Pancreas (tissue), 10 donors: Measurements from ENCODE around the gene STAT5B. TPM values are rescaled to one million over a fixed set of nuclear protein-coding genes. Genes with fewer than 3 reads are reported as not detected.

Source experiments
- ATAC-seq, 4 donors: fragments of 200-7000 bp; cut with Tn5 transposase; one replicate each; pipeline versions ENCODE4 v1.8.0 to v1.9.1; 2020; ENCODE audit warnings: mild to moderate bottlenecking in 4 of 4, moderate library complexity in 4 of 4
- DNase-seq, 6 donors: peaks; one replicate each; pipeline ENCODE4 v3.0.0-alpha.2; 2020
- FAIRE-seq: peaks from 2 replicates; lab custom pipeline; 2012; peaks lifted over from hg19 to GRCh38; lab: Jason Lieb, UNC
- H3K27ac ChIP-seq, 4 donors: fragments of 200-600 bp; sonication (generic); 1 replicate in 3 of 4; 2 replicates in 1 of 4; pipeline versions ENCODE4 v1.5.0 to v1.8.0; 2020
- H3K27me3 ChIP-seq, 4 donors: fragments of 200-600 bp; one replicate each; pipeline ENCODE4 v1.8.0; 2021
- H3K36me3 ChIP-seq, 3 donors: fragments of 200-600 bp; sonication (generic) in 1 of 3; one replicate each; pipeline versions ENCODE4 v1.5.0 to v1.8.0; 2020 to 2021
- H3K4me1 ChIP-seq, 3 donors: fragments of 200-600 bp; one replicate each; pipeline ENCODE4 v1.8.0; 2021
- H3K4me3 ChIP-seq, 4 donors: fragments of 200-600 bp; sonication (generic) in 2 of 4; one replicate each; pipeline versions ENCODE4 v1.5.0 to v1.8.0; 2020 to 2021
- H3K9me3 ChIP-seq, 4 donors: fragments of 200-600 bp; one replicate each; pipeline ENCODE4 v1.8.0; 2021
- WGBS, 2 donors: extraction: QIAGEN DNeasy Blood & Tissue Kit; methylation state at CpG; one replicate each; pipeline ENCODE4 v1.1.7; 2013; 5-methylcytosine and 5-hydroxymethylcytosine counted together
- intact Hi-C, 3 donors: fragments of 100-400 bp; cut with DNase I; formaldehyde crosslinking; loops; one replicate each; pipeline versions ENCODE4 v1.11.1 to v1.14.2; 2022
- polyA plus RNA-seq, 2 donors: library from polyadenylated mRNA; stranded (reverse); fragments of 200-250 nt; gene quantifications; one replicate each; pipeline ENCODE4 v1.2.3, GENCODE V29; 2013
- total RNA-seq, 6 donors: library from RNA; stranded (reverse); fragmentation: NEBNext Ultra II Directional in 4 of 6; extraction: Animal tissue kit (Norgen Biotek cat#: 25700) in 4 of 6; gene quantifications; one replicate each; pipeline versions ENCODE4 v1.2.1 to v1.2.4, GENCODE V29; 2021 to 2023
- TF ChIP-seq, protein P1 (sequence below), 4 donors: fragments of 200-600 bp; sonication (generic) in 3 of 4; IDR thresholded peaks; one replicate each; pipeline versions ENCODE4 v1.5.0 to v1.8.0; 2021; ENCODE audit warnings: antibody characterized with exemption in 4 of 4
- donor health status: healthy with polysubstance abuse.
- donor health status: DM: no; HTN: no; CAD: no; lungs with moderate emphysema.
- donor health status: DM: no; HTN: no; CAD: no.
- donor health status: control.
- donor health status: control.
- donor health status: Bipolar disorder and iron deficiency.
- donor health status: DM: yes; HTN: yes; CAD: no.
- donor health status: DM: no; HTN: no; CAD: no.
- donor health status: DM: no; HTN: no; CAD: no.
- donor health status: DM: yes; HTN: yes; CAD: no.

STAT5B gene
- total and polyA plus RNA-seq, 8 donors, result 17.9 to 27.5 (median 24.1) TPM

DNA sequence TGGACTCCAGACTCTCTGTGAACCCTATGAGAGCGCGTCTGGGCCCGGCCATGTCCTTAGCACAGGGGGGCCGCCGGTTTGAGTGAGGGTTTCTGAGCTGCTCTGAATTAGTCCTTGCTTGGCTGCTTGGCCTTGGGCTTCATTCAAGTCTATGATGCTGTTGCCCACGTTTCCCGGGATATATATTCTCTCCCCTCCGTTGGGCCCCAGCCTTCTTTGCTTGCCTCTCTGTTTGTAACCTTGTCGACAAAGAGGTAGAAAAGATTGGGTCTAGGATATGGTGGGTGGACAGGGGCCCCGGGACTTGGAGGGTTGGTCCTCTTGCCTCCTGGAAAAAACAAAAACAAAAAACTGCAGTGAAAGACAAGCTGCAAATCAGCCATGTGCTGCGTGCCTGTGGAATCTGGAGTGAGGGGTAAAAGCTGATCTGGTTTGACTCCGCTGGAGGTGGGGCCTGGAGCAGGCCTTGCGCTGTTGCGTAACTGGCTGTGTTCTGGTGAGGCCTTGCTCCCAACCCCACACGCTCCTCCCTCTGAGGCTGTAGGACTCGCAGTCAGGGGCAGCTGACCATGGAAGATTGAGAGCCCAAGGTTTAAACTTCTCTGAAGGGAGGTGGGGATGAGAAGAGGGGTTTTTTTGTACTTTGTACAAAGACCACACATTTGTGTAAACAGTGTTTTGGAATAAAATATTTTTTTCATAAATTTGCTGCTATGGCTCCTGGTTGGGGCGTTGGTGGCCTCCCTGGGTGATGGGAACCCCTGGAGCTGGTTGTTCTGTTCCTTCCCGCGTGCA, 35.2 kb upstream of the STAT5B start:
- intact Hi-C loops, result loop anchor here in 1 of 3 donors (10.0 kb wide), 1 partner anchor 213 kb away; no protein-coding TSS in a partner anchor
- peak; percentile 38 to 82 (median 72) for ATAC-seq
- DNase-seq, result peak in 3 of 6 donors; percentile 48 to 78 (median 59)
- WGBS, 2 donors, result 70 to 78% methylated on average over 19 of the region's 19 CpGs
- H3K36me3 ChIP-seq, result peaks cover 9 to 36% (median 12%) of the 10 kb centered on the region in 3 donors
- H3K4me3 ChIP-seq, result no peak overlapping the region
- peak overlapping the region in 2 of 4 donors; percentile 33 to 44 for H3K27ac ChIP-seq
- TF ChIP-seq, protein P1, sequence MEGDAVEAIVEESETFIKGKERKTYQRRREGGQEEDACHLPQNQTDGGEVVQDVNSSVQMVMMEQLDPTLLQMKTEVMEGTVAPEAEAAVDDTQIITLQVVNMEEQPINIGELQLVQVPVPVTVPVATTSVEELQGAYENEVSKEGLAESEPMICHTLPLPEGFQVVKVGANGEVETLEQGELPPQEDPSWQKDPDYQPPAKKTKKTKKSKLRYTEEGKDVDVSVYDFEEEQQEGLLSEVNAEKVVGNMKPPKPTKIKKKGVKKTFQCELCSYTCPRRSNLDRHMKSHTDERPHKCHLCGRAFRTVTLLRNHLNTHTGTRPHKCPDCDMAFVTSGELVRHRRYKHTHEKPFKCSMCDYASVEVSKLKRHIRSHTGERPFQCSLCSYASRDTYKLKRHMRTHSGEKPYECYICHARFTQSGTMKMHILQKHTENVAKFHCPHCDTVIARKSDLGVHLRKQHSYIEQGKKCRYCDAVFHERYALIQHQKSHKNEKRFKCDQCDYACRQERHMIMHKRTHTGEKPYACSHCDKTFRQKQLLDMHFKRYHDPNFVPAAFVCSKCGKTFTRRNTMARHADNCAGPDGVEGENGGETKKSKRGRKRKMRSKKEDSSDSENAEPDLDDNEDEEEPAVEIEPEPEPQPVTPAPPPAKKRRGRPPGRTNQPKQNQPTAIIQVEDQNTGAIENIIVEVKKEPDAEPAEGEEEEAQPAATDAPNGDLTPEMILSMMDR (IDR thresholded peaks at IDR 0.05), result no peak
- peak; percentile 26 for FAIRE-seq
- no peaks in the 10 kb centered on the region for H3K27me3 ChIP-seq
- no peaks in the 10 kb centered on the region for H3K9me3 ChIP-seq
- H3K4me1 ChIP-seq, result no peaks in the 10 kb centered on the region

DNA sequence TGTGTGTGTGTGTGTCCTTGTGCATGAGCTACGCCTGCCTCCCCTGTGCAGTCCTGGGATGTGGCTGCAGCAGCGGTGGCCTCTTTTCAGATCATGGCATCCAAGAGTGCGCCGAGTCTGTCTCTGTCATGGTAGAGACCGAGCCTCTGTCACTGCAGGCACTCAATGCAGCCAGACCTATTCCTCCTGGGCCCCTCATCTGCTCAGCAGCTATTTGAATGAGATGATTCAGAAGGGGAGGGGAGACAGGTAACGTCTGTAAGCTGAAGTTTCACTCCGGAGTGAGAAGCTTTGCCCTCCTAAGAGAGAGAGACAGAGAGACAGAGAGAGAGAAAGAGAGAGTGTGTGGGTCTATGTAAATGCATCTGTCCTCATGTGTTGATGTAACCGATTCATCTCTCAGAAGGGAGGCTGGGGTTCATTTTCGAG, 34.6 kb upstream of the STAT5B start:
- Histone ChIP-seq H3K36me3 (peaks cover 6 to 30% (median 8%) of the 10 kb centered on the region in 3 donors), H3K4me1 (no peaks in the 10 kb centered on the region), H3K4me3 (no peak overlapping the region), H3K9me3 (no peaks in the 10 kb centered on the region), H3K27me3 (no peaks in the 10 kb centered on the region), H3K27ac (no peak overlapping the region)
- ATAC-seq, result no peak
- no peak for DNase-seq
- intact Hi-C loops, result loop anchor here in 1 of 3 donors (10.0 kb wide), 1 partner anchor 214 kb away; no protein-coding TSS in a partner anchor
- FAIRE-seq, result no peak
- WGBS, 2 donors, result 77 to 84% methylated on average over 9 of the region's 9 CpGs
- TF ChIP-seq, protein P1 (IDR thresholded peaks at IDR 0.05), result no peak

DNA sequence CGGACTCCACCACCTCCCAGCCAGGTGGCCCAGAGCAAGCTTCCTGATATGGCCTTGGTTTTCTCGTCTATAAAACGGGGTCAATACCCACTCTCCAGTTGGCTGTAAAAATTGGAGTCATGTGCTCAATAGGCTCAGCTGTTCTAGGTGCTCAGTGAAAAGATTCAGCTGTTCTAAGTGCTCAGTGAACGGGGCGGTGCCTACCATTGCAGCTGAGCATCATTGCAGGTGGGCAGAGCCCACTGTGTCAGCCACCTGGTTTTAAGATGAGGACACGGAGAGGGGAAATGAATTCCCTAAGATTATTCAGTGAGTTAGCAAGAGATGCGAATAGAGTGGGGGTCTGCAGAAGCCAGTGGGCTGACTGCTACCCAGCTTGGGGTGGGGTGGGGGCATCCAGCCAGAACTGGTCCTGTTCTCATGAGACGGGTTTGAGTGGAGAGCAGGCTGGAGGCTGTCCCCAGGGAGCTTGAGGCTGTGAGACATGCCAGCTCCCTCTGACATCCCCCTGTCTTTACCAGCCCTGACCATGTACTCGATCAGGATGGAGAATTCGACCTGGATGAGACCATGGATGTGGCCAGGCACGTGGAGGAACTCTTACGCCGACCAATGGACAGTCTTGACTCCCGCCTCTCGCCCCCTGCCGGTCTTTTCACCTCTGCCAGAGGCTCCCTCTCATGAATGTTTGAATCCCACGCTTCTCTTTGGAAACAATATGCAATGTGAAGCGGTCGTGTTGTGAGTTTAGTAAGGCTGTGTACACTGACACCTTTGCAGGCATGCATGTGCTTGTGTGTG, 34.0 kb upstream of the STAT5B start:
- no peaks in the 10 kb centered on the region for H3K27me3 ChIP-seq
- no peaks in the 10 kb centered on the region for H3K4me1 ChIP-seq
- intact Hi-C loops, result loop anchor here in 1 of 3 donors (10.0 kb wide), 1 partner anchor 215 kb away; no protein-coding TSS in a partner anchor
- H3K36me3 ChIP-seq, result peaks cover 2 to 24% (median 3%) of the 10 kb centered on the region in 3 donors
- H3K4me3 ChIP-seq, result no peak overlapping the region
- H3K27ac ChIP-seq, result no peak overlapping the region
- no peaks in the 10 kb centered on the region for H3K9me3 ChIP-seq
- ATAC-seq (no peak), DNase-seq (no peak), FAIRE-seq (no peak)
- WGBS, 2 donors, result 79 to 82% methylated on average over 19 of the region's 19 CpGs
- TF ChIP-seq, protein P1 (IDR thresholded peaks at IDR 0.05), result no peak

DNA sequence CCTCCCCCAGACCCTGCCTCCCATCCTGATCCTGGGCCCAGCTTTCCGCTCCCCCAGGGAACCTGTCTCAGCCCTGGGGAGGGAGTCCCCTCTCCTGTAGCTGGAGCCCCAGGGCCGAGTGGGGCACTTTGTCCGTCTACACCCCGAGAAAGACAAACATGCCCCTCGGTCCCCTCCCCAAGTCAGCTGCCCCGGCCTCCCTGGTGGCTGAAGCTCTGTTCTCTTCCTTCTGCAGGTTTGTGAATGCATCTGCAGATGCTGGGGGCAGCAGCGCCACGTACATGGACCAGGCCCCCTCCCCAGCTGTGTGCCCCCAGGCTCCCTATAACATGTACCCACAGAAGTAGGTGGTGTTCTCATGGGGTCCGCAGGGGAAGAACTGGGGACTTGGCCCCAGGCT, 33.0 kb upstream of the STAT5B start:
- intact Hi-C loops, result no loop called here
- Histone ChIP-seq H3K27ac (no peak overlapping the region), H3K4me3 (no peak overlapping the region), H3K36me3 (peaks cover 0 to 13% (median 0%) of the 10 kb centered on the region in 3 donors), H3K27me3 (no peaks in the 10 kb centered on the region), H3K4me1 (no peaks in the 10 kb centered on the region), H3K9me3 (no peaks in the 10 kb centered on the region)
- DNase-seq (no peak), FAIRE-seq (no peak), ATAC-seq (no peak)
- TF ChIP-seq, protein P1 (IDR thresholded peaks at IDR 0.05), result no peak
- 85 to 87% methylated on average over 9 of the region's 9 CpGs for WGBS, 2 donors
